NCI-H748 (cell line): ENCODE results near the gene ATAD5.
"Not testable (repeated sequence)": the region's sequence is repeated elsewhere in the genome, so short reads cannot be mapped to it uniquely, and the experiment has no call there.

Experiments used
- DNase-seq: peaks from one replicate; lab custom pipeline; 2025; ENCODE audit not compliant: unreplicated experiment; lab: John Stamatoyannopoulos, UW

The ATAD5 gene

GRCh38 chr17:30910151-30910550 is 78.4 kb downstream of the ATAD5 start:
- not testable (repeated sequence) for DNase-seq

- no peak for DNase-seq
These were observed 82.2 kb downstream of the ATAD5 start for GRCh38 chr17:30913955-30914354.

GRCh38 chr17:30915833-30916611 is 84.3 kb downstream of the ATAD5 start:
- no peak for DNase-seq

GRCh38 chr17:30917050-30917449 is 85.3 kb downstream of the ATAD5 start:
- DNase-seq = no peak

DNA sequence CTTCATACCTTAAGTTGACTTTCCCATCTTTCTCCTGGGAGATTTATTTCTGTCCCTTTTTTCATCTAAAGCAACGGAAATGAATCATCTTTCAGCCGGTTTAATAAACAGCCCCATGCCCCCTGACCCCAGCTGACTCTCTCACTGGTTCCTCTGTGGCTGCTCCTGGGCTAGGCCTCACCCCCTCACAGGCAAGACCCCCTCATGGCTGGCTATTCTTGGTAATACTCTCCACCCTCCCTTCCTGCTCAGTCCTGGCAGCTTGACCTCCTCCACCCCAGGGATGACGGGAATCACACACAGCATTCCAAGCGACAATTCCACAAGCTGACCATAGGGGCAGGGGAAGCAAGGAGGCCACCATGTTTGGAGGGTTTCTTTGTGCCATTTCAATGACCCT is 88.5 kb downstream of the ATAD5 start:
- no peak for DNase-seq

DNA sequence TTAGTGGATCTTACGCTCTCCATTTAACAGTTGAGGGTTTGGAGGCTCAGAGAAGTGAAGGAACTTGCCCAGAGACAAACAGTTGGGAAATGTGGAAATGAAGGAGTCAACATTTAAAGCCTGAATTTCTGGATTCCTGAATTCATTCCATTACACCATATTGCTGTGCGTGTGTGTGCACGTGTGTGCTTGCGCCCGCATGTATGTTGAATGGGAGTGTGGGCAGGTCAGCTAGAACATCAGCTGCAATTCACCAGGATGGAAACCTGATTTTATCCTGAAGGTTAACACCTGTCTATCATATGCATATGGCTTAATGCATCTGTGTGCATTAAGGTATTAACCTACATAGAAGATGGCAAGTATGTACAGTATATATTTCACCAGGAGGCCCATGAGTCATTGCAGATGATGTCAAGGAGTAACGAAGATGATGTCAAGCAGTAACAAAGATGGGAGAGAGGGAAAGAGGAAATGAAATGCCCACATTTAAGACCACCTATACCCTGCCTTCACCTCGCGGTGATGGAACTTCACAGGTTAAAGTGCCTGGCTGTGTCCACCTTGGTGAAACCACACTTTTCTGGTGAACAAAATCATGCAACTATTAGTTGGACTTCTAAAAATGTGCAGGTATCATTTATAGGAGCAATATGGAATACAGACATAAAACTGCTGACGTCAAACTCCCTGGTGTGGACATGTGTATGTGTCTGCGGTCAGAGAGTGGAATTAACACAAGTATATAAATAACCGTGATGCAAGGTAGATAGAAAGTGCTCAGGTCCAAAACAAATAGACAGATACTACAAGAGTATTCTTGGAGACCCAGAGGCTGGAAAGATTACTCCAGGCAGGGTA is 89.1 kb downstream of the ATAD5 start:
- no peak for DNase-seq

DNA sequence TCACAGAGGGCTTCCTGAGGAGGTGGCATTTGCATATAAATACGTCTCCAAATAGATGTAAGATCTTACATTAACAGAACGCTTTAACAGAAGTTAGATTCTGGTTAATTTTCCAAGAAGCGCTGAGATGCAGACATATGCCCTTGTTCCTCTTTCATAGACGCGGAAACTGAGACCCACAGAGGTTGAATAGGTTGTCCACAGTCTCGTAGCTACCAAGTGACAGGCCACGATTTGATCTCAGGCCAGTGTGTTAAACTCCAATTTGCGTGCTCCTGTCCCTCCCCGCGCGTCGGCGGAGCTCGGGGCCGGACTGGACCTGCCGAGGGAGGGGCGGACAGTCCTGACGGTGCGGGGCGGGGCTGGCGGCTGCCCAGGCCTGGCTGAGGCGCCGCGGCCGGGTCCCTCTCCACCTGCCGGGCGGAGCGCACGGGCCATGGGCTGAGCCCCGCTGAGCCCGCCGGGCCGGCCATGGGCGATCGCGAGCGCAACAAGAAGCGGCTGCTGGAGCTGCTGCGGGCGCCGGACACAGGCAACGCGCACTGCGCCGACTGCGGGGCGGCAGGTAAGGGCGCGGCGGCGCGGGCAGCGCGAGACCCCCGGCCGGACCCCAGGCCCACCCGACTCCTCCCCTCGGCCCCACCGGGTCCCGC is 89.9 kb downstream of the ATAD5 start, which contains the start of gene ADAP2:
TSS of gene ADAP2 (plus strand) at position 402 of the 653 bp plus-strand sequence. CDS start at position 472, 70 bp downstream.
- peak; percentile 62 for DNase-seq

GRCh38 chr17:30922235-30923030 is 90.7 kb downstream of the ATAD5 start:
- DNase-seq = no peak

- no peak for DNase-seq
These were observed 92.6 kb downstream of the ATAD5 start for GRCh38 chr17:30924341-30924740.

- no peak for DNase-seq
These were observed 94.8 kb downstream of the ATAD5 start for GRCh38 chr17:30926516-30926915.

DNA sequence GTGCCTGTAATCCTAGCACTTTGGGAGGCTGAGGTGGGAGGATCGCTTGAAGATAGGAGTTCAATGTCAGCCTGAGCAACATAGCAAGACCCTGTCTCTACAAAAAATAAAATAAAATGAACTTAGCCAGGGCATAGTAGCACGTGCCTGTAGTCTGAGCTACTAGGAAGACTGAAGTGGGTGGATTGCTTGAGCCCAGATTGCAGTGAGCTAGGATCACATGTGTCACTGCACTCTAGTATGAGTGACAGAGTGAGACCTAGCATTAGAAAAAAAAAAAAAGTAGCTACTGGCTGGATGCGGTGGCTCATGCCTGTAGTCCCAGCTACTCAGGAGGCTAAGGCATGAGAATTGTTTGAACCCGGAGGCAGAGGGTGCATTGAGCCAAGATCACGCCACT is 96.0 kb downstream of the ATAD5 start:
- no peak for DNase-seq

- no peak for DNase-seq
These were observed 96.8 kb downstream of the ATAD5 start for GRCh38 chr17:30928584-30928983.

GRCh38 chr17:30929081-30929633 is 97.4 kb downstream of the ATAD5 start:
- DNase-seq = no peak

- not testable (repeated sequence) for DNase-seq
These were observed 98.1 kb downstream of the ATAD5 start for GRCh38 chr17:30929861-30930260.

DNA sequence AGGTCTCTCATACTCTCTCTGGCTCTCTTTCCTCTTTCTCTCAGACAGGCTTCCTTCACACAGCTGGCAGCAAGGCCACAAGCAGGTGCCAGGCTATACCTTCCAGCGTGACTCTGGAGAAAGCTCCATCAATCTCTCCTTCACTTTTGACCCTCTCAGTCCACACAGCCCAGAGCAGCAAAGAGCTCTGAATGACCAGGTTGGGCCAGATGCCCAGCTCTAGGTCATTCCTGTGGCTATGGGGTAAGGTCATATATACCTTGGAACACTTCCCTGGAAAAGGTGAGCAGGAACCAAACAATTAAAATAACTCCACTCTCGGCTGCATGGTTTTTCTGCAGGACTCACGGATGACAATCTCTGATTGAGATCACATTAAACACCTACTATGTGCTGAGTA is 98.7 kb downstream of the ATAD5 start:
- DNase-seq = no peak

DNA sequence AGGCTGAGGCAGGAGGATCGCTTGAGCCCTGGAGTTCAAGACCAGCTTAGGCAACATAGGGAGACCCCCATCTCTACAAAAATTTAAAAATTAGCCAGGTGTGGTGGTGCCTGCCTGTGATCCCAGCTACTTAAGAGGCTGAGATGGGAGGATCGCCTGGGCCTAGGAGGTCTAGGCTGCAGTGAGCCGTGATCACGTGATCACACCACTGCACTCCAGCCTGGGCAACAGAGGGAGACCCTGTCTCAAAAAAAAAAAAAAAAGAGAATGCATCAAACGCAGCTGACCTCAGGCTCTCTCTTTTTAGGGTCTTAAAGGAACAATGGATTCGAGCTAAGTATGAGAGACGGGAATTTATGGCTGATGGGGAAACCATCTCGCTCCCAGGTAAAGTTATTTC is 99.8 kb downstream of the ATAD5 start:
- DNase-seq = not testable (repeated sequence)

- DNase-seq = no peak
These were observed 102.2 kb downstream of the ATAD5 start for GRCh38 chr17:30933966-30934365.

DNA sequence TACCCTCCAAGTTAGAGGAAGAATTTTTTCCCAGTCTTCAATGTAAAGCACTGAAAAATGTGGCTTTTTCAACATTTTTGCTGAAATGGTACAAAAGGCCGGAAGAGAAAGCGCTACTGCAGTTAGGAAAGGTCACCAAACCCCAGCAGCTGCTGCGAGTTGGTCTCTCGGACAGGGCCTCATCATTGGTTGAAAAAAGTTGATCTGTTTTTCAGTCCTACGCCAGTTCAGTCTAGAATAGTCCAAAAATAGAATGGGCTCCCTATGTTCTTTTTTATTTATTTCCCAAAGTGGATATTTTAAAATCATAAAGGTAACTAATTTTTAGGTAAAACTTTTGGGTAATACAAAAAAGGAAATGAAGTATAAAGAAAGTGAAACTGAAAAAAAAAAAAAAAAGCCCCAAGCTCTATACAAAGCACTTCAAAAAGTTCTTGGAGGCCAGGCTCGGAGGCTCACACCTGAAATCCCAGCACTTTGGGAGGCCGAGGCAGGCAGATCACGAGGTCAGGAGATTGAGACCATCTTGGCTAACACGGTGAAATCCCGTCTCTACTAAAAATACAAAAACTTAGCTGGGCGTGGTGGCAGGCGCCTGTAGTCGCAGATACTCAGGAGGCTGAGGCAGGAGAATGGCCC is 107.4 kb downstream of the ATAD5 start:
- DNase-seq = no peak

DNA sequence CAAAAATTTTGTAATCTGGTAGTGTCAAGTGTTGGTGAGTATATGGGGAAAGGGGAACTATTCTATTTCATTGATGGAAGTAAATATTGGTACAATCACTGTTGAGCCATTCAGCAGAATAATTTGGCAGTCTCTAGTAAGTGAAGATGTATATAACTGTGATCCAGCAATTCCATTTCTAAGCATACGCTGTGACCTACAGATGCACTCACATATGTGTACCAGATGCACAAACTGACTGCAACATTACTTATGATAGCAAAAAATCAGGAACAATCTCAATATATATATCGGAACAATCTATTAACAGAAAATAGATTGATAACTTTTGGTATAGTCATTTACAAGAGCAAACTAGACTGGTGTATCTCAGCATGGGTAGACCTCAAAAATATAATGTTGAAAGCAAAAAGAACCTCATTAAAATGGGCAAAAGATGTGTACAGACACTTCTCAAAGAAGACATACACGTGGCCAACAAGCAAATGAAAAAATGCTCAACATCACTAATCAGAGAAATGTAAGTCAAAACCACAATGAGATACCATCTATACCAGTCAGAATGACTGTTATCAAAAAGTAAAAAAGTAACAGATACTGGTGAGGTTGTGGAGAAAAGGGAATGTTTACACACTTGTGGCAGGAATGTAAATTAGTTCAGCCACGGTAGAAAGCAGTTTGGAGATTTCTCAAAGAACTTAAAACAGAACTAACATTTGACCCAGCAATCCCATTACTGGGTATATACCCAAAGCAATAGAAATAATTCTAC is 110.7 kb downstream of the ATAD5 start:
- no peak for DNase-seq
